HepG2 (cell line): ENCODE results near the gene CHST3. TPM values are rescaled to one million over a fixed set of nuclear protein-coding genes. Genes with fewer than 3 reads are reported as not detected.

Experiments
- ELF4 ChIP-seq: sonication (generic); formaldehyde crosslinking; IDR thresholded peaks from 2 replicates; pipeline ENCODE4 v1.5.0; 2020; ENCODE audit warnings: missing genetic modification reagents, mild to moderate bottlenecking, moderate library complexity, borderline replicate concordance
- GRHL1 ChIP-seq: sonication (generic); formaldehyde crosslinking; conservative IDR thresholded peaks from 2 replicates; pipeline ENCODE4 v1.8.0; 2022; ENCODE audit warnings: missing genetic modification reagents
- HHEX ChIP-seq: IDR thresholded peaks from 2 replicates; pipeline ENCODE4 v1.6.1; 2016; ENCODE audit warnings: control low read depth
- KAT8 ChIP-seq: IDR thresholded peaks from 2 replicates; pipeline ENCODE4 v1.6.1; 2016; ENCODE audit warnings: missing genetic modification reagents, missing compliant biosample characterization
- MAFF ChIP-seq: IDR thresholded peaks from 2 replicates; pipeline ENCODE4 v1.6.1; 2011; ENCODE audit warnings: low read depth, low read length, improper control_type of control experiment
- MTERF4 ChIP-seq: sonication (generic); formaldehyde crosslinking; IDR thresholded peaks from 2 replicates; pipeline ENCODE4 v1.8.0; 2023; ENCODE audit warnings: mild to moderate bottlenecking, missing genetic modification reagents
- TFDP1 ChIP-seq: IDR thresholded peaks from 2 replicates; pipeline ENCODE4 v1.6.1; 2016; ENCODE audit warnings: missing compliant biosample characterization, missing genetic modification reagents, borderline replicate concordance
- THAP9 ChIP-seq: sonication (generic); formaldehyde crosslinking; IDR thresholded peaks from 2 replicates; pipeline ENCODE4; 2020; ENCODE audit warnings: missing genetic modification reagents, mild to moderate bottlenecking, borderline replicate concordance
- XRCC5 ChIP-seq: fragments of 200-400 bp; formaldehyde crosslinking; optimal IDR thresholded peaks from 2 replicates; pipeline ENCODE3; 2017; ENCODE audit warnings: mild to moderate bottlenecking, low read length
- ZC3H13 ChIP-seq: sonication (generic); formaldehyde crosslinking; IDR thresholded peaks from 2 replicates; pipeline ENCODE4 v1.8.1; 2023; ENCODE audit warnings: mild to moderate bottlenecking, missing genetic modification reagents, moderate library complexity
- ZNF101 ChIP-seq: sonication (generic); formaldehyde crosslinking; IDR thresholded peaks from 2 replicates; pipeline ENCODE4 v1.4.0; 2020; ENCODE audit warnings: mild to moderate bottlenecking, low read depth, missing genetic modification reagents, borderline replicate concordance
- ZNF333 ChIP-seq: sonication (generic); formaldehyde crosslinking; IDR thresholded peaks from 2 replicates; pipeline ENCODE4 v1.4.0; 2020; ENCODE audit warnings: mild to moderate bottlenecking, missing genetic modification reagents, borderline replicate concordance
- ZNF547 ChIP-seq: sonication (generic); formaldehyde crosslinking; IDR thresholded peaks from 2 replicates; pipeline ENCODE4 v1.5.1; 2020; ENCODE audit warnings: mild to moderate bottlenecking, missing genetic modification reagents
- ZNF616 ChIP-seq: sonication (generic); formaldehyde crosslinking; IDR thresholded peaks from 2 replicates; pipeline ENCODE4 v1.5.0; 2020; ENCODE audit warnings: low read depth, mild to moderate bottlenecking, missing genetic modification reagents
- polyA plus RNA-seq, 8 experiments: library from polyadenylated mRNA; depleted of rRNA in 3 of 8; stranded (reverse) in 7 of 8; unstranded in 1 of 8; fragments of >200 nt; fragmentation: Illumina TruSeq in 4 of 8; extraction: Trizol in 4 of 8; gene quantifications; 2 replicates each; pipeline versions ENCODE4 v1.2.1 to v1.2.3, GENCODE V29; 2011 to 2016; ENCODE audit warnings: low read depth in 4 of 8, missing spikeins in 1 of 8, mixed read lengths in 1 of 8; ENCODE audit not compliant: insufficient read depth in 1 of 8
- total RNA-seq, 5 experiments: library from RNA; depleted of rRNA; stranded (reverse); fragments of >200 nt; fragmentation: Illumina TruSeq; extraction: Trizol; gene quantifications; 2 replicates each; pipeline ENCODE4 v1.2.3, GENCODE V29; 2016; ENCODE audit warnings: low read depth in 1 of 5
- TF ChIP-seq, protein P1 (sequence below): sonication (generic); formaldehyde crosslinking; IDR thresholded peaks from 2 replicates; pipeline ENCODE4 v1.9.0; 2021; ENCODE audit warnings: missing genetic modification reagents, mild to moderate bottlenecking, borderline replicate concordance
- TF ChIP-seq, protein P2 (sequence below): sonication (generic); formaldehyde crosslinking; IDR thresholded peaks from 2 replicates; pipeline ENCODE4 v1.4.0; 2020; ENCODE audit warnings: missing genetic modification reagents

The CHST3 gene
- total and polyA plus RNA-seq, 2 of the 13 experiments (the other 11 are each of a cell fraction or from before 2014, with no cell fraction given): 7.2 to 18.7 TPM

- TF ChIP-seq XRCC5 (peak; percentile 92), ZNF101 (CRISPR knock-in tag) (peak; percentile 83; the same call in 1 of the 2 replicates), GRHL1 (CRISPR knock-in tag) (no peak), ZNF547 (CRISPR knock-in tag) (no peak), ELF4 (CRISPR knock-in tag) (no peak), TFDP1 (CRISPR knock-in tag) (peak; percentile 78), MAFF (no peak), ZNF616 (no peak), THAP9 (peak; percentile 31; the same call in 1 of the 2 replicates), KAT8 (CRISPR knock-in tag) (peak; percentile 75), ZNF333 (CRISPR knock-in tag) (no peak), MTERF4 (CRISPR knock-in tag) (no peak; the same call in 1 of the 2 replicates), ZC3H13 (CRISPR knock-in tag) (peak; percentile 47; the same call in 1 of the 2 replicates), HHEX (0 out of 2 replicates have a peak, but pooled peaks have one; percentile 29)
- TF ChIP-seq, protein P1, sequence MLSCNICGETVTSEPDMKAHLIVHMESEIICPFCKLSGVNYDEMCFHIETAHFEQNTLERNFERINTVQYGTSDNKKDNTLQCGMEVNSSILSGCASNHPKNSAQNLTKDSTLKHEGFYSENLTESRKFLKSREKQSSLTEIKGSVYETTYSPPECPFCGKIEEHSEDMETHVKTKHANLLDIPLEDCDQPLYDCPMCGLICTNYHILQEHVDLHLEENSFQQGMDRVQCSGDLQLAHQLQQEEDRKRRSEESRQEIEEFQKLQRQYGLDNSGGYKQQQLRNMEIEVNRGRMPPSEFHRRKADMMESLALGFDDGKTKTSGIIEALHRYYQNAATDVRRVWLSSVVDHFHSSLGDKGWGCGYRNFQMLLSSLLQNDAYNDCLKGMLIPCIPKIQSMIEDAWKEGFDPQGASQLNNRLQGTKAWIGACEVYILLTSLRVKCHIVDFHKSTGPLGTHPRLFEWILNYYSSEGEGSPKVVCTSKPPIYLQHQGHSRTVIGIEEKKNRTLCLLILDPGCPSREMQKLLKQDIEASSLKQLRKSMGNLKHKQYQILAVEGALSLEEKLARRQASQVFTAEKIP (CRISPR knock-in tag): no peak
- TF ChIP-seq, protein P2, sequence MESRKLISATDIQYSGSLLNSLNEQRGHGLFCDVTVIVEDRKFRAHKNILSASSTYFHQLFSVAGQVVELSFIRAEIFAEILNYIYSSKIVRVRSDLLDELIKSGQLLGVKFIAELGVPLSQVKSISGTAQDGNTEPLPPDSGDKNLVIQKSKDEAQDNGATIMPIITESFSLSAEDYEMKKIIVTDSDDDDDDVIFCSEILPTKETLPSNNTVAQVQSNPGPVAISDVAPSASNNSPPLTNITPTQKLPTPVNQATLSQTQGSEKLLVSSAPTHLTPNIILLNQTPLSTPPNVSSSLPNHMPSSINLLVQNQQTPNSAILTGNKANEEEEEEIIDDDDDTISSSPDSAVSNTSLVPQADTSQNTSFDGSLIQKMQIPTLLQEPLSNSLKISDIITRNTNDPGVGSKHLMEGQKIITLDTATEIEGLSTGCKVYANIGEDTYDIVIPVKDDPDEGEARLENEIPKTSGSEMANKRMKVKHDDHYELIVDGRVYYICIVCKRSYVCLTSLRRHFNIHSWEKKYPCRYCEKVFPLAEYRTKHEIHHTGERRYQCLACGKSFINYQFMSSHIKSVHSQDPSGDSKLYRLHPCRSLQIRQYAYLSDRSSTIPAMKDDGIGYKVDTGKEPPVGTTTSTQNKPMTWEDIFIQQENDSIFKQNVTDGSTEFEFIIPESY (CRISPR knock-in tag): peak; percentile 75
Measured at GRCh38 chr10:72030762-72031543, 66.8 kb downstream of the CHST3 start (continued).
